Measurements from ENCODE around the gene MKI67.

GRCh38 chr10:128062881-128063563 is 63.2 kb downstream of the MKI67 start:
- TF ChIP-seq POLR2AphosphoS5 (IDR thresholded peaks at IDR 0.05; ENCODE audit: low read length) (no peak), SMC3 (IDR thresholded peaks at IDR 0.05; ENCODE audit: borderline replicate concordance, low read length) (no peak), SUZ12 (IDR thresholded peaks at IDR 0.05; ENCODE audit: unreplicated experiment) (no peak)
- TF ChIP-seq, protein P1, sequence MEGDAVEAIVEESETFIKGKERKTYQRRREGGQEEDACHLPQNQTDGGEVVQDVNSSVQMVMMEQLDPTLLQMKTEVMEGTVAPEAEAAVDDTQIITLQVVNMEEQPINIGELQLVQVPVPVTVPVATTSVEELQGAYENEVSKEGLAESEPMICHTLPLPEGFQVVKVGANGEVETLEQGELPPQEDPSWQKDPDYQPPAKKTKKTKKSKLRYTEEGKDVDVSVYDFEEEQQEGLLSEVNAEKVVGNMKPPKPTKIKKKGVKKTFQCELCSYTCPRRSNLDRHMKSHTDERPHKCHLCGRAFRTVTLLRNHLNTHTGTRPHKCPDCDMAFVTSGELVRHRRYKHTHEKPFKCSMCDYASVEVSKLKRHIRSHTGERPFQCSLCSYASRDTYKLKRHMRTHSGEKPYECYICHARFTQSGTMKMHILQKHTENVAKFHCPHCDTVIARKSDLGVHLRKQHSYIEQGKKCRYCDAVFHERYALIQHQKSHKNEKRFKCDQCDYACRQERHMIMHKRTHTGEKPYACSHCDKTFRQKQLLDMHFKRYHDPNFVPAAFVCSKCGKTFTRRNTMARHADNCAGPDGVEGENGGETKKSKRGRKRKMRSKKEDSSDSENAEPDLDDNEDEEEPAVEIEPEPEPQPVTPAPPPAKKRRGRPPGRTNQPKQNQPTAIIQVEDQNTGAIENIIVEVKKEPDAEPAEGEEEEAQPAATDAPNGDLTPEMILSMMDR (IDR thresholded peaks at IDR 0.05 in 2 of 3, conservative IDR thresholded peaks at IDR 0.05 in 1 of 3; ENCODE audit: control insufficient read depth in 2 of 3, extremely low read depth in 1 of 3, insufficient read depth in 1 of 3, low read depth in 3 of 3, low read length in 3 of 3), result no peak
- TF ChIP-seq, protein P2, sequence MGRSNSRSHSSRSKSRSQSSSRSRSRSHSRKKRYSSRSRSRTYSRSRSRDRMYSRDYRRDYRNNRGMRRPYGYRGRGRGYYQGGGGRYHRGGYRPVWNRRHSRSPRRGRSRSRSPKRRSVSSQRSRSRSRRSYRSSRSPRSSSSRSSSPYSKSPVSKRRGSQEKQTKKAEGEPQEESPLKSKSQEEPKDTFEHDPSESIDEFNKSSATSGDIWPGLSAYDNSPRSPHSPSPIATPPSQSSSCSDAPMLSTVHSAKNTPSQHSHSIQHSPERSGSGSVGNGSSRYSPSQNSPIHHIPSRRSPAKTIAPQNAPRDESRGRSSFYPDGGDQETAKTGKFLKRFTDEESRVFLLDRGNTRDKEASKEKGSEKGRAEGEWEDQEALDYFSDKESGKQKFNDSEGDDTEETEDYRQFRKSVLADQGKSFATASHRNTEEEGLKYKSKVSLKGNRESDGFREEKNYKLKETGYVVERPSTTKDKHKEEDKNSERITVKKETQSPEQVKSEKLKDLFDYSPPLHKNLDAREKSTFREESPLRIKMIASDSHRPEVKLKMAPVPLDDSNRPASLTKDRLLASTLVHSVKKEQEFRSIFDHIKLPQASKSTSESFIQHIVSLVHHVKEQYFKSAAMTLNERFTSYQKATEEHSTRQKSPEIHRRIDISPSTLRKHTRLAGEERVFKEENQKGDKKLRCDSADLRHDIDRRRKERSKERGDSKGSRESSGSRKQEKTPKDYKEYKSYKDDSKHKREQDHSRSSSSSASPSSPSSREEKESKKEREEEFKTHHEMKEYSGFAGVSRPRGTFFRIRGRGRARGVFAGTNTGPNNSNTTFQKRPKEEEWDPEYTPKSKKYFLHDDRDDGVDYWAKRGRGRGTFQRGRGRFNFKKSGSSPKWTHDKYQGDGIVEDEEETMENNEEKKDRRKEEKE (IDR thresholded peaks at IDR 0.05), result no peak
- TF ChIP-seq, protein P3, sequence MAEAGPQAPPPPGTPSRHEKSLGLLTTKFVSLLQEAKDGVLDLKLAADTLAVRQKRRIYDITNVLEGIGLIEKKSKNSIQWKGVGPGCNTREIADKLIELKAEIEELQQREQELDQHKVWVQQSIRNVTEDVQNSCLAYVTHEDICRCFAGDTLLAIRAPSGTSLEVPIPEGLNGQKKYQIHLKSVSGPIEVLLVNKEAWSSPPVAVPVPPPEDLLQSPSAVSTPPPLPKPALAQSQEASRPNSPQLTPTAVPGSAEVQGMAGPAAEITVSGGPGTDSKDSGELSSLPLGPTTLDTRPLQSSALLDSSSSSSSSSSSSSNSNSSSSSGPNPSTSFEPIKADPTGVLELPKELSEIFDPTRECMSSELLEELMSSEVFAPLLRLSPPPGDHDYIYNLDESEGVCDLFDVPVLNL (IDR thresholded peaks at IDR 0.05; ENCODE audit: low read depth, low read length), result no peak
